AG09319 (cell line): ENCODE data around the gene GALK2.

Experiments used
- DNase-seq: peaks from one replicate; pipeline ENCODE4 v3.0.0-alpha.2; 2010; ENCODE audit warnings: low read depth; ENCODE audit errors: extremely low read depth
- CTCF ChIP-seq: IDR thresholded peaks from 2 replicates; pipeline ENCODE4 v1.5.1; 2011; ENCODE audit warnings: low read depth, mild to moderate bottlenecking, inconsistent platforms, low read length, moderate library complexity

GALK2 gene

GRCh38 chr15:49287481-49287880 lies 117.4 kb downstream of the GALK2 start:
- DNase-seq: no peak
- TF ChIP-seq CTCF: no peak

GRCh38 chr15:49288391-49288790 lies 118.3 kb downstream of the GALK2 start:
- DNase-seq: no peak
- TF ChIP-seq CTCF: no peak

GRCh38 chr15:49290191-49290590 lies 120.1 kb downstream of the GALK2 start:
- no peak for TF ChIP-seq CTCF
- DNase-seq: no peak

GRCh38 chr15:49293941-49294340 lies 123.9 kb downstream of the GALK2 start:
- DNase-seq: no peak
- no peak for TF ChIP-seq CTCF

- DNase-seq: no peak
- TF ChIP-seq CTCF: no peak
Measured at GRCh38 chr15:49296258-49296657, 126.2 kb downstream of the GALK2 start.

GRCh38 chr15:49297584-49297983 lies 127.5 kb downstream of the GALK2 start:
- DNase-seq: no peak
- no peak for TF ChIP-seq CTCF

GRCh38 chr15:49300856-49301255 lies 130.8 kb downstream of the GALK2 start:
- no peak for DNase-seq
- TF ChIP-seq CTCF: no peak

- DNase-seq: no peak
- no peak for TF ChIP-seq CTCF
Measured at GRCh38 chr15:49301562-49301961, 131.5 kb downstream of the GALK2 start.
